ENCODE data around the gene RBM15B.

RBM15B gene

DNA sequence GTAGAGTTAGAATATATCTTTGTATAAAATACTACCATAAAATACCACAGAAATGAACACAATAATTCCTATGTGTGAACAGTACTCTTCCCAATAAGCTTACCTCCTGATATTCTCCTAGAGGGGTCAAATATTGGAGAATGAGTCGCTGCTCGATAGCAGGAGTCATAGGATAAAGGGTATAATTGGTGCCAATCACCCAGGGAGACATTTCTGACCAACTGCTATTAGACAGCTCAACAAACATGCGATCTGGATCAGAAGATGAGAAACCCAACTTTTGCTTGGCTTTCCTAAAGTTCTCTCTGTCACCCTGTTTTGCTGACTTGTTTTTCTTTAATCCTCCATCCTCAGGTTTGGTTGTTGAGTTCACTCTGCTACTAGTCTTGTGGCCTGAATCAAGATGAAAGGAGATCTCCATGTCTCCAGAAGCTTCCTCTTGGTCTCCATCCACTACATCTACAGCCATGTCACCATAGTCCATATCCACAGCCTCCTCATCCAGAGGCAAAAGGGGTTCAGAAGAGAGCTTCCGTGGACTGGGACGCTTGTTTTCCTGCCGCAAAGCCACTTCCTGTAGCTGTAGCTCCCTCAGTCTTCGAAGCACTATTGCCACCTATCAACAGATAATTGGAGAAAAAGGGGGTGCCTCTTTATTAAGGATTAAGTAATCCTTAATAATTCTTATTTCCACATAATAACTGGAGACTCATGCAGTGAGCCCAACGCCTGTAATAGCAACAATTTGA, 50.4 kb downstream of the RBM15B start:
- in situ Hi-C loops (cut with HindIII; ENCODE audit: low sequenced_read_pairs), result loop anchor here (5.0 kb wide), 1 partner anchor 49 kb away; the partner anchor contains the start of gene RBM15B

DNA sequence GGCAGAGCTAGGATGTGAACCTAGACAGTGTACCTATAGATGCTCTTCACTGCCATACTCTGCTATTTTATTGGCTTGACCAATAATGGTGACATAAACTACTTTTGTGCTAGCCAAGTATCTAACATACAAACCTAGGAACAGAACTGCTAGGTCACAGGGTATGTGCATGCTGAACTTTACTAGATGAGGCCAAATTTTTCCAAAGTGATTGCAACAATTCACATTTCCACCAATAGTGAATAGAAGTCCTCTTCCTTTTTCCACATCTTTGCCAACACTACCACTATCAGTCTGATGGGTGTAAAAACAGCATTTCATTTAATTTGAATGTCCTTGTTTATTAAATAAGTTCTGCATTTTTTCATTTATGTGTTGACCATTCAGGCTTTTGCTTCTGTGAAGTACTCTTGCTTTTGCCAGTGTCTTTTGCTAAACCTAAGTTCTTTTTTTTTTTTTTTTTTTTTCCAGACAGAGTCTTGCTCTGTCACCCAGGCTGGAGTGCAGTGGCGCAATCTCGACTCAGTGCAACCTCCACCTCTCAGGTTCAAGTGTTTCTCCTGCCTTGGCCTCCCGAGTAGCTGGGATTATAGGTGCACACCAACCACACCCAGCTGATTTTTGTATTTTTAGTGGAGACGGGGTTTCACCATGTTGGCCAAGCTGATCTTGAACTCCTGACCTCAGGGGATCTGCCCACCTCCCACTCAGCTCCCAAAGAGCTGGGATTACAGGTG, 54.6 kb downstream of the RBM15B start:
- in situ Hi-C loops (cut with HindIII; ENCODE audit: low sequenced_read_pairs), result loop anchor here (5.0 kb wide), 1 partner anchor 52 kb away; no protein-coding TSS in a partner anchor
